Stimulated activated CD8-positive, alpha-beta memory T cell treated with anti-CD3 and anti-CD28 coated beads, Interleukin-15, amount 100 ng/mL, for 1 hour (primary cell): Measurements from ENCODE around the gene MST1R.

Source experiments
- DNase-seq: peaks from one replicate; pipeline ENCODE4 v3.0.0-alpha.2; 2020; ENCODE audit warnings: low read depth

MST1R gene

DNA sequence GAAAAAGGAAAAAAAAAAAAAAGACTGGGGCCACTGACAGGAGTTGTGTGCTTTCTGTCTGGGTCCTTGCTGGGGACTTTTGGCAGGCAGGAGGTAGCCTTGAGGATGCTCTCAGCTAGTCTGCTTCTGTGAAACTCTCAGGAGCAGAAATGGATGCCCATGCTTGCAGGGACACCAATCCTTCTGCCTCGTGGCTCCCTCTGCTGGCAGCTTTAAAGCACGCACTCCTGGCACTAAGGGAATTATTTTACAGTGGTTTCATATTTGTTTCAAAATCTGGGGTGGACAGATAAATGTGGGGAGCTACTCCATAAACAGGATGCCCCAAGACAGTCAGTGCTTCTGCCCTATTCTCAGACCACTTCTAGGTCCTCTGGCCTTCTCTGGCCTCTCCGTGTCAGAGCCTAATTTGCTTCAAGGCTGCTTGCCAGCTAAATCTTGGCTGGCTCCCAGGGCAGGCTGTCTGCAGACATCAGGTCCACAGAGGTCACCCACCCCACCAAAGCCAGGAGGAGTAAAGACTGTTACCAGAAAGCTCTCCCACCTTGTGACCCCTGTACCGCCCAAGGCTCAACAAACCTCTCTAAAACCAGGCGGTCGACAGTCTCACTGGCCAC, 64.4 kb downstream of the MST1R start:
- DNase-seq = peak; percentile 73
